H1 (cell line): ENCODE results near the gene ADRA2B. TPM values are rescaled to one million over a fixed set of nuclear protein-coding genes. Genes with fewer than 3 reads are reported as not detected.

Experiments used
- CTCF ChIA-PET: fragments of 300-600 bp; sonication (Branson Sonifier 250); formaldehyde crosslinking; loops from one replicate; lab custom pipeline; 2021; ENCODE audit not compliant: partially characterized antibody; lab: Charles Lee
- POLR2A ChIA-PET: fragments of 300-600 bp; sonication (Branson Sonifier 250); formaldehyde crosslinking; loops from one replicate; lab custom pipeline; 2021; ENCODE audit warnings: inconsistent platforms; ENCODE audit not compliant: partially characterized antibody; lab: Charles Lee
- DNase-seq, 2 experiments: peaks; one replicate each; pipeline versions ENCODE4 v3.0.0 to v3.0.0-alpha.2; 2010 to 2022; ENCODE audit warnings: low spot score in 2 of 2, low read depth in 1 of 2, mixed read lengths in 1 of 2
- FAIRE-seq: peaks from 2 replicates; lab custom pipeline; 2011; peaks lifted over from hg19 to GRCh38; lab: Jason Lieb, UNC
- H2AFZ ChIP-seq: 2 replicates; pipeline ENCODE4 v1.8.1; 2012; ENCODE audit warnings: low read length, inconsistent platforms
- H2AK5ac ChIP-seq: 2 replicates; pipeline ENCODE4 v1.6.1; 2013; ENCODE audit warnings: low read depth, low read length
- H2BK120ac ChIP-seq: replicated peaks from 2 replicates; pipeline ENCODE3; 2013; ENCODE audit warnings: low read depth, low read length, inconsistent platforms
- H2BK12ac ChIP-seq: 2 replicates; pipeline ENCODE4 v1.6.1; 2013; ENCODE audit warnings: low read depth, low read length
- H2BK15ac ChIP-seq: 2 replicates; pipeline ENCODE4 v1.6.1; 2013; ENCODE audit warnings: low read length
- H2BK20ac ChIP-seq: 2 replicates; pipeline ENCODE4 v1.6.1; 2013; ENCODE audit warnings: low read length
- H2BK5ac ChIP-seq: 2 replicates; pipeline ENCODE4 v1.6.1; 2013; ENCODE audit warnings: low read depth, low read length
- H3K14ac ChIP-seq: 2 replicates; pipeline ENCODE4 v1.6.1; 2013; ENCODE audit warnings: inconsistent platforms; ENCODE audit not compliant: insufficient read length
- H3K18ac ChIP-seq: 2 replicates; pipeline ENCODE4 v1.6.1; 2013; ENCODE audit warnings: low read length; ENCODE audit errors: extremely low read depth
- H3K23ac ChIP-seq: 2 replicates; pipeline ENCODE4 v1.6.1; 2013; ENCODE audit warnings: inconsistent platforms; ENCODE audit not compliant: insufficient read length
- H3K23me2 ChIP-seq: 2 replicates; pipeline ENCODE4 v1.6.1; 2013; ENCODE audit warnings: low read depth, low read length
- H3K27ac ChIP-seq: 2 replicates; pipeline ENCODE4 v1.6.1; 2011; ENCODE audit warnings: low read depth, low read length, inconsistent platforms
- H3K27me3 ChIP-seq, 4 experiments: replicated peaks in 1 of 4; 1 replicate in 1 of 4; 2 replicates in 3 of 4; pipeline versions ENCODE4 v1.6.1 to v1.8.1; 2011 to 2013; ENCODE audit warnings: low read length in 3 of 4, mild to moderate bottlenecking in 3 of 4, inconsistent platforms in 2 of 4, mixed read lengths in 2 of 4, moderate library complexity in 1 of 4; ENCODE audit not compliant: control insufficient read depth in 3 of 4, insufficient read depth in 3 of 4; ENCODE audit errors: extremely low read depth in 1 of 4
- H3K36me3 ChIP-seq, 4 experiments: 2 replicates each; pipeline versions ENCODE4 v1.6.1 to v1.8.1; 2011 to 2013; ENCODE audit warnings: mild to moderate bottlenecking in 4 of 4, low read length in 3 of 4, moderate library complexity in 2 of 4, control low read depth in 1 of 4, inconsistent platforms in 1 of 4; ENCODE audit not compliant: insufficient read depth in 4 of 4, control insufficient read depth in 2 of 4
- H3K4ac ChIP-seq: replicated peaks from 2 replicates; pipeline ENCODE3; 2013; ENCODE audit warnings: low read length, low read depth, mixed read lengths, inconsistent platforms; ENCODE audit not compliant: insufficient read length
- H3K4me1 ChIP-seq, 4 experiments: replicated peaks in 1 of 4; 1 replicate in 1 of 4; 2 replicates in 3 of 4; pipeline versions ENCODE4 v1.6.1 to v1.8.1; 2011 to 2013; ENCODE audit warnings: low read length in 3 of 4, inconsistent platforms in 2 of 4, mixed read lengths in 1 of 4; ENCODE audit not compliant: insufficient read depth in 4 of 4, control insufficient read depth in 3 of 4
- H3K4me2 ChIP-seq, 2 experiments: 2 replicates each; pipeline versions ENCODE4 v1.6.1 to v1.8.1; 2011 to 2013; ENCODE audit warnings: low read depth in 2 of 2, low read length in 2 of 2, control low read depth in 1 of 2, inconsistent platforms in 1 of 2, mild to moderate bottlenecking in 1 of 2; ENCODE audit not compliant: insufficient read depth in 1 of 2
- H3K4me3 ChIP-seq, 4 experiments: fragments of 200-600, 300-600 bp in 1 of 4; sonication (generic), shearing (Covaris generic), sonication (Bioruptor Twin) in 1 of 4; 2 replicates each; pipeline versions ENCODE4 v1.5.1 to v1.8.1; 2011 to 2016; ENCODE audit warnings: low read length in 4 of 4, low read depth in 3 of 4, control low read depth in 2 of 4, inconsistent platforms in 2 of 4, mild to moderate bottlenecking in 2 of 4, mixed read lengths in 1 of 4, moderate library complexity in 1 of 4; ENCODE audit not compliant: insufficient read depth in 2 of 4; ENCODE audit errors: extremely low read depth in 1 of 4
- H3K56ac ChIP-seq: replicated peaks from 2 replicates; pipeline ENCODE3; 2013; ENCODE audit warnings: low read depth, mild to moderate bottlenecking, mixed read lengths, low read length, inconsistent platforms; ENCODE audit not compliant: insufficient read length
- H3K79me1 ChIP-seq: 2 replicates; pipeline ENCODE4 v1.6.1; 2013; ENCODE audit warnings: low read depth, low read length, control low read depth
- H3K79me2 ChIP-seq, 2 experiments: 2 replicates each; pipeline versions ENCODE4 v1.6.1 to v1.8.1; 2012 to 2013; ENCODE audit warnings: low read length in 2 of 2, mild to moderate bottlenecking in 2 of 2, inconsistent platforms in 1 of 2; ENCODE audit not compliant: insufficient read depth in 2 of 2, control insufficient read depth in 1 of 2
- H3K9ac ChIP-seq, 4 experiments: replicated peaks in 1 of 4; 1 replicate in 1 of 4; 2 replicates in 3 of 4; pipeline versions ENCODE4 v1.6.1 to v1.8.1; 2011 to 2013; ENCODE audit warnings: low read depth in 3 of 4, low read length in 3 of 4, control low read depth in 2 of 4, mild to moderate bottlenecking in 2 of 4, moderate library complexity in 2 of 4, inconsistent platforms in 1 of 4; ENCODE audit errors: extremely low read depth in 1 of 4
- H3K9me3 ChIP-seq, 2 experiments: 2 replicates each; pipeline versions ENCODE4 v1.6.1 to v1.8.1; 2012 to 2013; ENCODE audit warnings: mild to moderate bottlenecking in 2 of 2, moderate library complexity in 2 of 2, control low read depth in 1 of 2, inconsistent platforms in 1 of 2, low read depth in 1 of 2, low read length in 1 of 2, mixed read lengths in 1 of 2; ENCODE audit not compliant: insufficient read depth in 2 of 2
- H4K20me1 ChIP-seq, 2 experiments: replicated peaks in 1 of 2; 2 replicates each; pipeline versions ENCODE3 to v1.8.1; 2011 to 2013; ENCODE audit warnings: inconsistent platforms in 2 of 2, low read length in 2 of 2, mild to moderate bottlenecking in 1 of 2; ENCODE audit not compliant: insufficient read depth in 2 of 2, control insufficient read depth in 1 of 2
- H4K5ac ChIP-seq: 2 replicates; pipeline ENCODE4 v1.6.1; 2013; ENCODE audit warnings: low read length, low read depth, mixed read lengths, inconsistent platforms; ENCODE audit not compliant: insufficient read length
- H4K8ac ChIP-seq: 2 replicates; pipeline ENCODE4 v1.8.0; 2013; ENCODE audit warnings: mild to moderate bottlenecking, moderate library complexity, low read length, inconsistent platforms; ENCODE audit not compliant: insufficient read depth; ENCODE audit errors: extremely low read depth
- H4K91ac ChIP-seq: replicated peaks from 2 replicates; pipeline ENCODE3; 2013; ENCODE audit warnings: low read length, mixed read lengths, inconsistent platforms; ENCODE audit not compliant: insufficient read length
- CBX8 ChIP-seq: fragments of 300-800, 300-1000 bp; sonication (generic); IDR thresholded peaks from 2 replicates; pipeline ENCODE4 v1.7.1; 2016; ENCODE audit warnings: low read depth, low read length, borderline replicate concordance
- EP300 ChIP-seq, 2 experiments: IDR thresholded peaks; 1 replicate in 1 of 2; 2 replicates in 1 of 2; pipeline ENCODE4 v1.6.1; 2011 to 2012; ENCODE audit warnings: low read depth in 2 of 2, low read length in 2 of 2, mild to moderate bottlenecking in 2 of 2, borderline replicate concordance in 1 of 2, inconsistent platforms in 1 of 2, moderate library complexity in 1 of 2
- KDM1A ChIP-seq: fragments of 200-600, 300-600 bp; sonication (generic); IDR thresholded peaks from 2 replicates; pipeline ENCODE4 v1.7.1; 2016; ENCODE audit warnings: mild to moderate bottlenecking, low read length, borderline replicate concordance
- WGBS, 2 experiments: shearing (Covaris generic) in 1 of 2; methylation state at CpG; one replicate each; pipeline versions ENCODE4 v1.1.6 to v1.1.7; 2013 to 2015; ENCODE audit warnings: low lambda C conversion rate in 2 of 2, mixed read lengths in 2 of 2, inconsistent platforms in 1 of 2, low coverage in 1 of 2, missing lambda C conversion rate in 1 of 2; ENCODE audit not compliant: insufficient replicate concordance in 2 of 2, insufficient coverage in 1 of 2, insufficient read length in 1 of 2; ENCODE audit errors: extremely low coverage in 1 of 2, missing lambda C conversion rate in 1 of 2; 5-methylcytosine and 5-hydroxymethylcytosine counted together
- polyA plus RNA-seq, 7 experiments: library from polyadenylated mRNA; depleted of rRNA in 3 of 7; stranded (reverse) in 5 of 7; unstranded in 2 of 7; fragments of >200 nt in 5 of 7; fragments of 200-250 nt in 2 of 7; gene quantifications; 1 replicate in 5 of 7; 2 replicates in 1 of 7; 4 replicates in 1 of 7; pipeline versions ENCODE4 v1.2.1 to v1.2.3, GENCODE V29; 2011 to 2013; ENCODE audit warnings: missing spikeins in 2 of 7, mixed read lengths in 2 of 7
- total RNA-seq: library from RNA; stranded (reverse); fragmentation: NEBNext Ultra II Directional; extraction: Animal tissue kit (Norgen Biotek cat#: 25700); gene quantifications from 2 replicates; pipeline ENCODE4 v1.2.1, GENCODE V29; 2021
- TF ChIP-seq, protein P1 (sequence below): IDR thresholded peaks from 2 replicates; pipeline ENCODE4 v1.6.1; 2011; ENCODE audit warnings: low read length, improper control_type of control experiment

ADRA2B gene
- total and polyA plus RNA-seq, 2 of the 8 experiments (the other 6 are each of a cell fraction or from before 2014, with no cell fraction given), result 5.8 to 6.5 TPM

GRCh38 chr2:96098900-96099590 lies 17.3 kb downstream of the ADRA2B start:
- H3K4me2 ChIP-seq, result no peak overlapping the region; a peak in 1 of 4 replicates
- no peak overlapping the region for H3K23ac ChIP-seq
- peaks cover 0 to 9% (median 3%) of the 10 kb centered on the region in 4 experiments; a peak in 4 of 7 replicates for H3K4me1 ChIP-seq
- FAIRE-seq (no peak), DNase-seq (peak in 1 of 2 experiments; percentile 43)
- no peak overlapping the region for H4K8ac ChIP-seq
- H2BK12ac ChIP-seq, result peak overlapping the region; percentile 84; the same call in 1 of the 2 replicates
- H3K79me2 ChIP-seq, result no peaks in the 10 kb centered on the region
- peak overlapping the region; percentile 80; the same call in 1 of the 2 replicates for H2AK5ac ChIP-seq
- CTCF ChIA-PET, result interaction anchor here (1.0 to 4.1 kb wide), 8 partner anchors 10 to 106 kb away, joined by 3 to 18 read pairs (median 3); partner anchors contain the start of gene ASTL
- H3K27me3 ChIP-seq, result no peaks in the 10 kb centered on the region
- no peak overlapping the region; the same call in 1 of the 2 replicates for H2AFZ ChIP-seq
- peak overlapping the region; percentile 55; the same call in 1 of the 2 replicates for H2BK15ac ChIP-seq
- no peak overlapping the region for H3K14ac ChIP-seq
- peak overlapping the region; percentile 19 for H2BK120ac ChIP-seq
- H4K20me1 ChIP-seq, result no peaks in the 10 kb centered on the region
- no peak overlapping the region for H3K9ac ChIP-seq
- no peak overlapping the region for H4K5ac ChIP-seq
- no peak overlapping the region for H4K91ac ChIP-seq
- H3K23me2 ChIP-seq, result no peaks in the 10 kb centered on the region; the same call in 1 of the 2 replicates
- H3K56ac ChIP-seq, result no peak overlapping the region
- WGBS, 2 experiments, result 89% methylated on average over 10 of the region's 11 CpGs; no CpG with 5 or more reads in 1 of the 2 experiments
- TF ChIP-seq, protein P1, sequence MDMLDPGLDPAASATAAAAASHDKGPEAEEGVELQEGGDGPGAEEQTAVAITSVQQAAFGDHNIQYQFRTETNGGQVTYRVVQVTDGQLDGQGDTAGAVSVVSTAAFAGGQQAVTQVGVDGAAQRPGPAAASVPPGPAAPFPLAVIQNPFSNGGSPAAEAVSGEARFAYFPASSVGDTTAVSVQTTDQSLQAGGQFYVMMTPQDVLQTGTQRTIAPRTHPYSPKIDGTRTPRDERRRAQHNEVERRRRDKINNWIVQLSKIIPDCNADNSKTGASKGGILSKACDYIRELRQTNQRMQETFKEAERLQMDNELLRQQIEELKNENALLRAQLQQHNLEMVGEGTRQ, result no peak
- TF ChIP-seq EP300 (IDR thresholded peaks at IDR 0.05; ENCODE audit: borderline replicate concordance in 1 of 2, low read depth in 2 of 2, low read length in 2 of 2) (no peak), KDM1A (no peak), CBX8 (no peak)
- H3K36me3 ChIP-seq, result no peaks in the 10 kb centered on the region
- H3K9me3 ChIP-seq, result no peaks in the 10 kb centered on the region
- peak overlapping the region; percentile 72 for H2BK20ac ChIP-seq
- no peak overlapping the region for H3K4ac ChIP-seq
- POLR2A ChIA-PET, result interaction anchor here (1.1 to 1.2 kb wide), 2 partner anchors 10 to 47 kb away, joined by 4 to 9 read pairs; partner anchors contain the start of gene DUSP2
- no peak overlapping the region for H3K27ac ChIP-seq
- H3K4me3 ChIP-seq, result no peak overlapping the region
- H3K18ac ChIP-seq, result no peak overlapping the region; the same call in 1 of the 2 replicates
- H2BK5ac ChIP-seq, result no peak overlapping the region; the same call in 1 of the 2 replicates
- no peaks in the 10 kb centered on the region for H3K79me1 ChIP-seq
